Effector memory CD4-positive, alpha-beta T cell (primary cell): ENCODE results near the gene SLC16A3.
A peak's percentile ranks its signal among the peaks of the same experiment; 100 is the strongest.

Experiments
- DNase-seq, 3 donors: peaks; one replicate each; pipeline ENCODE4 v3.0.0-alpha.2; 2020
- H3K27ac ChIP-seq: 2 replicates; pipeline ENCODE4 v1.7.0; 2013; ENCODE audit warnings: mild to moderate bottlenecking, low read length, moderate library complexity; ENCODE audit not compliant: insufficient read depth, poor library complexity, severe bottlenecking
- H3K27me3 ChIP-seq: replicated peaks from 2 replicates; pipeline ENCODE4 v1.7.0; 2013; ENCODE audit warnings: mild to moderate bottlenecking, low read length; ENCODE audit not compliant: insufficient read depth, control insufficient read depth, poor library complexity, severe bottlenecking
- H3K36me3 ChIP-seq: 2 replicates; pipeline ENCODE4 v1.7.0; 2013; ENCODE audit warnings: mild to moderate bottlenecking, low read length, moderate library complexity; ENCODE audit not compliant: control insufficient read depth, insufficient read depth
- H3K4me1 ChIP-seq: 2 replicates; pipeline ENCODE4 v1.7.0; 2013; ENCODE audit warnings: low read length, mild to moderate bottlenecking; ENCODE audit not compliant: control insufficient read depth, insufficient read depth, poor library complexity, severe bottlenecking
- H3K4me3 ChIP-seq: 2 replicates; pipeline ENCODE4 v1.7.0; 2013; ENCODE audit warnings: low read length, low read depth, mild to moderate bottlenecking; ENCODE audit not compliant: insufficient read depth, poor library complexity, severe bottlenecking
- H3K9me3 ChIP-seq: 2 replicates; pipeline ENCODE4 v1.7.0; 2013; ENCODE audit warnings: mild to moderate bottlenecking, low read length, moderate library complexity; ENCODE audit not compliant: control insufficient read depth

Gene SLC16A3

GRCh38 chr17:82215972-82216300 is 12.9 kb upstream of the SLC16A3 start:
- H3K4me3 ChIP-seq: no peak overlapping the region
- no peaks in the 10 kb centered on the region for H3K9me3 ChIP-seq
- no peak for DNase-seq
- peaks cover 32% of the 10 kb centered on the region for H3K4me1 ChIP-seq
- peak overlapping the region; percentile 14 for H3K27ac ChIP-seq
- H3K36me3 ChIP-seq: no peaks in the 10 kb centered on the region
- H3K27me3 ChIP-seq: no peaks in the 10 kb centered on the region

GRCh38 chr17:82216301-82217119 is 12.3 kb upstream of the SLC16A3 start:
- Histone ChIP-seq H3K27me3 (no peaks in the 10 kb centered on the region), H3K4me3 (no peak overlapping the region), H3K4me1 (peaks cover 32% of the 10 kb centered on the region), H3K36me3 (no peaks in the 10 kb centered on the region), H3K9me3 (no peaks in the 10 kb centered on the region), H3K27ac (peak overlapping the region; percentile 14)
- peak; percentile 43 to 51 (median 50) for DNase-seq

- Histone ChIP-seq H3K27me3 (no peaks in the 10 kb centered on the region), H3K4me3 (no peak overlapping the region), H3K9me3 (no peaks in the 10 kb centered on the region), H3K27ac (peak overlapping the region; percentile 13), H3K36me3 (no peaks in the 10 kb centered on the region), H3K4me1 (peaks cover 28% of the 10 kb centered on the region)
- no peak for DNase-seq
These were observed 11.7 kb upstream of the SLC16A3 start for GRCh38 chr17:82217120-82217529.

GRCh38 chr17:82217530-82218204 is 11.2 kb upstream of the SLC16A3 start:
- H3K36me3 ChIP-seq: no peaks in the 10 kb centered on the region
- no peaks in the 10 kb centered on the region for H3K9me3 ChIP-seq
- H3K4me3 ChIP-seq: no peak overlapping the region
- no peak overlapping the region for H3K27ac ChIP-seq
- H3K4me1 ChIP-seq: peaks cover 27% of the 10 kb centered on the region
- no peak for DNase-seq
- no peaks in the 10 kb centered on the region for H3K27me3 ChIP-seq

GRCh38 chr17:82218349-82219075 is 10.3 kb upstream of the SLC16A3 start:
- Histone ChIP-seq H3K4me1 (peaks cover 21% of the 10 kb centered on the region), H3K4me3 (no peak overlapping the region), H3K27ac (no peak overlapping the region)

GRCh38 chr17:82219083-82219482 is 9.8 kb upstream of the SLC16A3 start:
- no peak overlapping the region for H3K27ac ChIP-seq
- no peak for DNase-seq
- no peak overlapping the region for H3K4me3 ChIP-seq
- H3K4me1 ChIP-seq: peaks cover 20% of the 10 kb centered on the region
- H3K36me3 ChIP-seq: no peaks in the 10 kb centered on the region
- no peaks in the 10 kb centered on the region for H3K27me3 ChIP-seq
- no peaks in the 10 kb centered on the region for H3K9me3 ChIP-seq

More at GRCh38 chr17:82218349-82219075, 10.3 kb upstream of the SLC16A3 start:
- no peak for DNase-seq
- Histone ChIP-seq H3K36me3 (no peaks in the 10 kb centered on the region), H3K9me3 (no peaks in the 10 kb centered on the region), H3K27me3 (no peaks in the 10 kb centered on the region)

- DNase-seq: no peak
- no peak overlapping the region for H3K4me3 ChIP-seq
- H3K4me1 ChIP-seq: peaks cover 20% of the 10 kb centered on the region
These were observed 8.8 kb upstream of the SLC16A3 start for GRCh38 chr17:82219753-82220709.

GRCh38 chr17:82221341-82221902 is 7.4 kb upstream of the SLC16A3 start:
- Histone ChIP-seq H3K4me3 (no peak overlapping the region), H3K4me1 (peaks cover 10% of the 10 kb centered on the region), H3K36me3 (no peaks in the 10 kb centered on the region), H3K27ac (no peak overlapping the region), H3K9me3 (no peaks in the 10 kb centered on the region), H3K27me3 (no peaks in the 10 kb centered on the region)
- DNase-seq: no peak

More at GRCh38 chr17:82219753-82220709, 8.8 kb upstream of the SLC16A3 start:
- Histone ChIP-seq H3K36me3 (no peaks in the 10 kb centered on the region), H3K27me3 (no peaks in the 10 kb centered on the region), H3K9me3 (no peaks in the 10 kb centered on the region), H3K27ac (no peak overlapping the region)

- H3K27me3 ChIP-seq: no peaks in the 10 kb centered on the region
- no peaks in the 10 kb centered on the region for H3K9me3 ChIP-seq
- no peaks in the 10 kb centered on the region for H3K36me3 ChIP-seq
- peaks cover 3% of the 10 kb centered on the region for H3K4me1 ChIP-seq
- no peak overlapping the region for H3K4me3 ChIP-seq
- no peak for DNase-seq
- no peak overlapping the region for H3K27ac ChIP-seq
These were observed 6.0 kb upstream of the SLC16A3 start for GRCh38 chr17:82222816-82223215.
